GM12874 (cell line): ENCODE data around the gene DNAJC28.

Source experiments
- CTCF ChIP-seq: IDR thresholded peaks from 2 replicates; pipeline ENCODE4 v1.5.1; 2011; ENCODE audit warnings: low read depth, mild to moderate bottlenecking, control low read depth, low read length, moderate library complexity; ENCODE audit not compliant: insufficient read depth

DNAJC28 gene

GRCh38 chr21:33522297-33522952 lies 30.9 kb upstream of the DNAJC28 start:
- TF ChIP-seq CTCF = no peak

DNA sequence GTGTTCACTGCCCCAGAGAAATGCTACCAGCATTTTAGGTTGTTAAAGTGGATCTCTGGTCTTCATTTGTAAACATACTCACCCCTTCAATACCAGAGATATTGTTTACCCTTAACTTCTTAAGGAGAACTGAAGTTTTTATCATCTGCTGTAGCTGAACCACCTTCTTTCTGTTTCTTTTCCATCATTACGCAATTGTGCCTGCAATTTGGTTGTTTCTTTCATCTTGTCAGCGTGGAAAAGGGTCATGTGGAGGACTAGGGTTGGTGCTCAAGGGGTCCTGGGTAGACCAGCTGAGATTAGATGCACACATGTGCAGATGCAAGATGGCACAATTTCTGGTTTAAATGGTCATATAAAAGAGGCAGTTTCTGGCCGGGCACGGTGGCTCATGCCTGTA lies 27.4 kb upstream of the DNAJC28 start:
- no peak for TF ChIP-seq CTCF

DNA sequence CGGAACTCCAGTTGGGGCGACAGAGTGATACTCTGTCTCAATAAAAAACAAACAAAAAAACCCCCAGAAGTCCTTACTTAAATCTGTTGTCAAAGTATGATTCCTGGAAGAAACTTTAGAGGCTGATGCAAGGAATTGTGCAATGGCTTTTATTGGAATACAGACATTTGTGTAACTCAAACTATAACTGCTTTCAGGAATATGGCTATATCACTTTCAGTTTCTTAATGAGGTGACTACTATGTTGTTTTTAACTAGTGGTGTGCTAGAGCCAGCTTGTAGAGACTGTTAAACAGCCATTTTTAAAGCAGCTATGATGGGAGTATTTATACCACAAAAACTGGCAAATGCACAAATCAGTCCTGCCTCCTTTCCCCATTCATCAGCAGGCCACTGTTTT lies 22.7 kb upstream of the DNAJC28 start:
- TF ChIP-seq CTCF = no peak

DNA sequence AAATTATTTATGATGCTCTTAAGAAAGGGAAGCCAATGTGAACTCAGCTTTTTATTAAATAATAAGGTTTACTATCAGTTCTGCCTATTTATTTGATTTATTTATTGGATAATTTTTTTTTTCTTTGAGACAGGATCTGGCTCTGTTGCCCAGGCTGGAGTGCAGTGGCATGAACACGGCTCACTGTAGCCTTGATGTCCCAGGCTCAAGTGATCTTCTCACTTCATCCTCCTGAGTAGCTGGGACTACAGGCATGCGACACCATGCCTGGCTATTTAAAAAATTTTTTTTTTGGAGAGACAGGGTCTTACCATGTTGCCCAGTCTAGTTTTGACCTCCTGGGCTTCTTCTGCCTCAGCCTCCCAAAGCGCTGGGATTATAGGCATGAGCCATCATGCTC lies 21.0 kb upstream of the DNAJC28 start:
- no peak for TF ChIP-seq CTCF

GRCh38 chr21:33511639-33512038 lies 20.1 kb upstream of the DNAJC28 start:
- TF ChIP-seq CTCF = no peak

GRCh38 chr21:33510826-33511225 lies 19.3 kb upstream of the DNAJC28 start:
- no peak for TF ChIP-seq CTCF

- TF ChIP-seq CTCF = no peak
Observed at GRCh38 chr21:33505833-33506232, 14.3 kb upstream of the DNAJC28 start.
